ENCODE data around the gene A1BG. TPM values are rescaled to one million over a fixed set of nuclear protein-coding genes. Genes with fewer than 3 reads are reported as not detected.

A1BG gene
- total RNA-seq, 1 donor from 2014 or later, result 11.8 TPM

DNA sequence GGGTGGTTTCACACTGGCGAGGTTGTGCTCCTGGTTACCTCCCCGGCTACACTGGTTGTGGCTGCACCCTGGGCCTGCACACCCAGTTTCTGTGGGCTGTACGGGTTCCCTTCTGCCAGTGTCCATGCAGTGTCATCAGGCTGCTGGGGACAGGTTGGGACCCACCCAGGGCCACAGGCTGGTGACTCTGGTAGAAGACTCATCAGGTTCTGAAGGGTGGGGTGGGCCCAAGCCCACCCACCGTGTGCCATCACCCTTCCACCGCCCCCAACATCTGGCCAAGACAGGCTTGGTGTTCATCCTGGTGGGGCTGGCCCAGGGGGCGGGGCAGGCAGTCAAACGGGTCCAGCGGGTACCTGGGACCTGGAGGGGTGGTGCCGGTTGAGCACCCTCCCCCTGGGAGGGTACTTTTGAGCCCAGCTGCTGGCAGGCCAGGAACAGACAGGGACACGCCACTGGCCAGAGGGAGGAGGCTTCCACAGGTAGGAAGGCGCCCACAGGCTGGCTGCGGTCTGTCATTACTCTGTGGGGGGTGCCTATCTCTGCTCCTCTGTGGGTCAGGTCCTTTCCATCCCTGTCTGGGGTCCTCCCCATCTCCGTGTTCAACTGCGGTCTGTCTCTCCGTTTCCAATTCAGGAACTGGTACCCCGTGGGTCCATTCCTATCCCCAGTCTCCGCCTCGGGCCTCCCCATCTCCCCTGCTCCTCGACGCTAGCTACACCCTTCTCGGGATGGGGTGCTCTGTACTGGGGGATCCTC lies 42.1 kb upstream of the A1BG start, which contains the start of gene RNF225:
Gene RNF225 (plus strand): TSS at position 437 of the 759 bp plus-strand sequence. CDS start 434 bp downstream, outside the sequence.
- no peaks in the 10 kb centered on the region for H3K9me3 Mint-ChIP-seq
- H3K4me3 Mint-ChIP-seq (ENCODE audit: low read depth), result no peak within 1 kb of the TSS
- peaks cover 51% of the 10 kb centered on the region for H3K36me3 Mint-ChIP-seq (ENCODE audit: low read depth)
- intact Hi-C loops (cut with micrococcal nuclease), result no loop called here
- no peak for DNase-seq (ENCODE audit: low spot score)
- peaks cover 5% of the 10 kb centered on the region for H3K27me3 Mint-ChIP-seq (ENCODE audit: low read depth)
- H3K4me1 Mint-ChIP-seq (ENCODE audit: low read depth), result peaks cover 2% of the 10 kb centered on the region
- no peak within 1 kb of the TSS for H3K27ac Mint-ChIP-seq

DNA sequence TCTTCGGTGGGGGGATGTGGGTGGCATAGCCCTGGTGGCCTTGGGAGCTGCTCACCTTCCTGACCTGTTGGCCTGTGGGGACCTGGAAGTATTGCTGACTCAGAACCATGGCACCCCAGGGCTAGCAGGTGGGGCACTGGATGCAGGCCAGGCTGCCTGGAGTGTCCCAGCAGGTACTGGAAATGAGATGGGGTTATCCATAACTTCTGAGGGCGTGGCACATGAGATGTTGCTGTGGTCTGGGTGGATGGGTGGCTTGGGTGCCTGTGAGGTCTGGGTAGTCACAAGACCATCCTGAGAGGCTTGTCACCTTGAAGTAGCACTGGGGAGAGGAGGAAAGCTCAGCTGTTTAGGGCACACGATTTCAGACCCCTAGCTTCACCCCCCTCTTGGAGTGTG lies 41.5 kb upstream of the A1BG start:
- peaks cover 5% of the 10 kb centered on the region for H3K27me3 Mint-ChIP-seq (ENCODE audit: low read depth)

DNA sequence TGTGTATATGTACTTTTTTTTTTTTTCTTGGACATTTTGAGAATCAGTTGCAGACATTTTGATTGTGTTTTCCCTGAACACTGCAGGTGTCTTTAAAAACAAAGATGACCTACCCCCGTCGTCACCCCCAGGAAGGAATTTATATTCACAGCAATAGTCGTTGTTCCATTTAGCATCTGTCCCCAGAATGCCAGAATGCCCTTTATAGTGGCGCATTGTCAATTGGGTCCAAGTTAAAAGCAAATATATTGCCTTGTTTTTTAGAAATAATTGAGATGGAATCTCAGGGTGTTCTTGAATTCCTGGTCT lies 40.4 kb upstream of the A1BG start:
- no peaks in the 10 kb centered on the region for H3K9me3 Mint-ChIP-seq
- H3K27ac Mint-ChIP-seq, result no peak overlapping the region
- DNase-seq (ENCODE audit: low spot score), result no peak
- peaks cover 5% of the 10 kb centered on the region for H3K27me3 Mint-ChIP-seq (ENCODE audit: low read depth)
- intact Hi-C loops (cut with micrococcal nuclease), result no loop called here
- no peak overlapping the region for H3K4me3 Mint-ChIP-seq (ENCODE audit: low read depth)
- peaks cover 9% of the 10 kb centered on the region for H3K4me1 Mint-ChIP-seq (ENCODE audit: low read depth)
- peaks cover 64% of the 10 kb centered on the region for H3K36me3 Mint-ChIP-seq (ENCODE audit: low read depth)

More for the DNA sequence above, 41.5 kb upstream of the A1BG start:
- H3K4me1 Mint-ChIP-seq (ENCODE audit: low read depth), result peaks cover 2% of the 10 kb centered on the region
- intact Hi-C loops (cut with micrococcal nuclease), result no loop called here
- no peak for DNase-seq (ENCODE audit: low spot score)
- no peak overlapping the region for H3K27ac Mint-ChIP-seq
- H3K9me3 Mint-ChIP-seq, result no peaks in the 10 kb centered on the region
- peaks cover 55% of the 10 kb centered on the region for H3K36me3 Mint-ChIP-seq (ENCODE audit: low read depth)
- H3K4me3 Mint-ChIP-seq (ENCODE audit: low read depth), result no peak overlapping the region

DNA sequence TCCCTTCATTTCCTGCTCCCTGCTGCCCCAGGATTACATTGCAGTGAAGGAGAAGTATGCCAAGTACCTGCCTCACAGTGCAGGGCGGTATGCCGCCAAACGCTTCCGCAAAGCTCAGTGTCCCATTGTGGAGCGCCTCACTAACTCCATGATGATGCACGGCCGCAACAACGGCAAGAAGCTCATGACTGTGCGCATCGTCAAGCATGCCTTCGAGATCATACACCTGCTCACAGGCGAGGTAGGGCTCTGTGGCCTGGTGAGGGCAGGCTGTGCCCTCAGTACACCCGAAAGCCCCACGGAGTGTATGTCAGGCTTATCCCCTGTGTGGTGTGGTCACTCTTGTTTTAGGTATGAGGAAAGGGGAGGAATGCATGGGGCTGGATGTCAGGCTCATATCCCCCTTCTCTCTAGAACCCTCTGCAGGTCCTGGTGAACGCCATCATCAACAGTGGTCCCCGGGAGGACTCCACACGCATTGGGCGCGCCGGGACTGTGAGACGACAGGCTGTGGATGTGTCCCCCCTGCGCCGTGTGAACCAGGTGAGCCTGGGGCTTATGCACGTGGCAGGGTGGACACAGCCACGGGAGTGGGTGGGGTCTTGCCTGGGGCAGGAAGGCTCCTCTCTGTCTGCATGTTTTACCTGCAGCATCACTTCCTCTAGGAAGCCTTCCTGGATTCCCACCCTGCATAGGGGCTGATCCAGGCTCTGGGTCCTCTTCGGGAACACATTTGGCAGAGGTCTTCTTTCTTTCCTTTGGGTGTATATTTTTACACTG lies 39.8 kb upstream of the A1BG start:
- peak overlapping the region; percentile 26 for H3K27ac Mint-ChIP-seq
- H3K4me3 Mint-ChIP-seq (ENCODE audit: low read depth), result no peak overlapping the region
- peaks cover 69% of the 10 kb centered on the region for H3K36me3 Mint-ChIP-seq (ENCODE audit: low read depth)
- H3K27me3 Mint-ChIP-seq (ENCODE audit: low read depth), result peaks cover 5% of the 10 kb centered on the region
- DNase-seq (ENCODE audit: low spot score), result no peak
- H3K4me1 Mint-ChIP-seq (ENCODE audit: low read depth), result peaks cover 12% of the 10 kb centered on the region
- intact Hi-C loops (cut with micrococcal nuclease), result no loop called here
- no peaks in the 10 kb centered on the region for H3K9me3 Mint-ChIP-seq

DNA sequence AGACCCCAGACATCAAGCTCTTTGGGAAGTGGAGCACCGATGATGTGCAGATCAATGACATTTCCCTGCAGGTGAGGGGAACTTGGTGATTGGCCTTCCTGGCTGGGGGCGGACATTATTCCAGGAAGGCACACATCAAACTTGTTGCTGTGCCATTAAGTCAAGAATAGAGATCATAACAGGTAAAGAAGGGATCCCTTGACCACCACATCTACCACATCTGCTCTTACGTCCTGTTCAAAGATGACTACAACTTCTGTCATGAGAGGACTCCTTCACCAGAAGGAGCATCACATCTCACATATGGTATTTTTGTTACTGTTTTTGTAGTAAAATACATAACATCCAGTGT lies 34.9 kb upstream of the A1BG start:
- H3K36me3 Mint-ChIP-seq (ENCODE audit: low read depth), result peaks cover 50% of the 10 kb centered on the region
- DNase-seq (ENCODE audit: low spot score), result no peak
- H3K4me3 Mint-ChIP-seq (ENCODE audit: low read depth), result peak overlapping the region; percentile 96
- no peaks in the 10 kb centered on the region for H3K27me3 Mint-ChIP-seq (ENCODE audit: low read depth)
- peak overlapping the region; percentile 94 for H3K27ac Mint-ChIP-seq
- peaks cover 22% of the 10 kb centered on the region for H3K4me1 Mint-ChIP-seq (ENCODE audit: low read depth)
- intact Hi-C loops (cut with micrococcal nuclease), result loop anchor here (10.0 kb wide), 1 partner anchor 163 kb away; the partner anchor contains the start of gene ZNF544
- H3K9me3 Mint-ChIP-seq, result no peaks in the 10 kb centered on the region

DNA sequence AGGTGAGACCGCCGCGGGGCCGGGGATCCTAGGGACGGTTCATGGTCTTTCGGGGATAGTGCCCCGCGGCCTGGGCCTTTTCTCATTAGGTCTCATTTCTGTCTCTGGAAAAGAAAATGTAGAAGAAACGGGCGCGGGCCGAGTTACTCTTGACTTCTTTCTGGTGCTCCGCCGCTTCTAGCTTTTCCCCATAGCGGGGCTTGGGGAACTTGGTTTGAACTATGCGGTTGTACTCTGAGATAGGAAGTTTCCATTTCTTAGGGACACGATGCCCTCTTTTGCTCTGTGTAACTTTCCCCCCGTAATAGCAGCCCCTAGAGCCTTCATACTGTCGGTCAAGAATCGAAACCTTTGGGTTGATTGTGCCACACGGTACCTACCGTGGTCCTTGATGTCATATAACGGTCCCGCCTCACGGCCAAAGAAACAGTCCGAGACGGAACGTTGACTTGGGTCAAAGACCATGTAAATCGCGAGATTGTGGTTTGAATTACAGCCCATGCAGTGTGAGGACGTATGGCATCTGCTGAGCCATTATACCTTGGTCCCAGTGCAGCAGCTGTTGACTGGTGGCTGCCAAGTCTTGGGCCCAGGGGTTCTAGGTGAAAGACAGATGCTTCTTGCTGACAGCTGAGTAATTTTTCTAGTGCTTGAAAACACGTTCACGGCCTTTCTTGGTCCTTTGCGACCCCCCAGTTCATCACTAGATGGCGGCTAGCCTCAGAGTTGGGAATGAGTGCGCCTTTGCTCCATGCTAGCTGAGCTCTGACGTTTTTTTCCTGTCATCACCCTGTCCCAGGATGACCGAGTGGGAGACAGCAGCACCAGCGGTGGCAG lies 34.3 kb upstream of the A1BG start:
- H3K36me3 Mint-ChIP-seq (ENCODE audit: low read depth), result peaks cover 45% of the 10 kb centered on the region
- intact Hi-C loops (cut with micrococcal nuclease), result loop anchor here (1.0 to 10.0 kb wide), 5 partner anchors 21 to 205 kb away; partner anchors contain the start of genes ZBTB45, ZNF274, ZNF324B and ZNF544
- no peaks in the 10 kb centered on the region for H3K27me3 Mint-ChIP-seq (ENCODE audit: low read depth)
- H3K27ac Mint-ChIP-seq, result peak overlapping the region; percentile 94
- peak overlapping the region; percentile 96 for H3K4me3 Mint-ChIP-seq (ENCODE audit: low read depth)
- H3K9me3 Mint-ChIP-seq, result no peaks in the 10 kb centered on the region
- no peak for DNase-seq (ENCODE audit: low spot score)
- H3K4me1 Mint-ChIP-seq (ENCODE audit: low read depth), result peaks cover 24% of the 10 kb centered on the region

DNA sequence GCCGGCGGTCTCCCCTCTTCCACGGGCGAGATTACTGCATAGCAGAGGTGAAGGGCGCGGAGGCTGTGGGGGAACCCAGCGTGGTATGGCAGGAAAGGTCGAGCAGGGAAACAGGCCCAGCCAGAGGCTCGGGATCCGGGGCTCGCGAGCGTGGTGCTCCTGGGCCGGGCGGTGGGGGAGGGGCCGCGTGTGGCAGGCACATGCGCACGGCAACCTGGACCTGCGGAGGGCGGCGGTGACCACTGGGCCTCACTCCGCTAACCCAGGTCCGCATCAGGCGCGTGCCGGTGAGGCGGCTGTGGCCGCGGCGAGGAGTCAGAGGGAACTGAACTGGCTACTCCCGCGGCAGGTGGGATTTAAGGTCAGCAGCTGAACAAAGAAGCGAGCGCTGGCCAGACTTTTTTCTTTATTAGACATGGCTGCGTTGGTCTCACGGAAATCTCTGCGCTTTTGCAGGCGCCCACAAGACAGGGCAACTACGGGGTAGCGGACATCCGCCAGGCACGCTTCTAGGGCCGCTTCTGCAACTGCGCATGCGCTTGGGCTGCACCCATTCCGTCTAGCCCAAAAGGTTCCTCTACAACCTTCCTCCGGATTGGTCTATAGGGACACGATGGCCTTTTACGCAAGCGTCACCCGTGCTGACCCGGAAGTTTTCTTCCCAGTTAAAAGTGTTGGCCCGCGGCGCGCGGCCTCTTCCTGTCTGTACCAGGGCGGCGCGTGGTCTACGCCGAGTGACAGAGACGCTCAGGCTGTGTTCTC lies 33.5 kb upstream of the A1BG start, which contains the start of gene RPS5:
Gene RPS5 (plus strand): TSS at position 694 of the 762 bp plus-strand sequence. CDS start 869 bp downstream, outside the sequence.
- no peaks in the 10 kb centered on the region for H3K9me3 Mint-ChIP-seq
- peaks cover 29% of the 10 kb centered on the region for H3K4me1 Mint-ChIP-seq (ENCODE audit: low read depth)
- peak within 1 kb of the TSS; percentile 94 for H3K27ac Mint-ChIP-seq
- intact Hi-C loops (cut with micrococcal nuclease), result loop anchor here (1.0 to 10.0 kb wide), 5 partner anchors 22 to 204 kb away; partner anchors contain the start of genes ZBTB45, ZNF274, ZNF324B and ZNF544
- H3K27me3 Mint-ChIP-seq (ENCODE audit: low read depth), result no peaks in the 10 kb centered on the region
- peak within 1 kb of the TSS; percentile 96 for H3K4me3 Mint-ChIP-seq (ENCODE audit: low read depth)
- H3K36me3 Mint-ChIP-seq (ENCODE audit: low read depth), result peaks cover 42% of the 10 kb centered on the region
- peak; percentile 96 for DNase-seq (ENCODE audit: low spot score)

DNA sequence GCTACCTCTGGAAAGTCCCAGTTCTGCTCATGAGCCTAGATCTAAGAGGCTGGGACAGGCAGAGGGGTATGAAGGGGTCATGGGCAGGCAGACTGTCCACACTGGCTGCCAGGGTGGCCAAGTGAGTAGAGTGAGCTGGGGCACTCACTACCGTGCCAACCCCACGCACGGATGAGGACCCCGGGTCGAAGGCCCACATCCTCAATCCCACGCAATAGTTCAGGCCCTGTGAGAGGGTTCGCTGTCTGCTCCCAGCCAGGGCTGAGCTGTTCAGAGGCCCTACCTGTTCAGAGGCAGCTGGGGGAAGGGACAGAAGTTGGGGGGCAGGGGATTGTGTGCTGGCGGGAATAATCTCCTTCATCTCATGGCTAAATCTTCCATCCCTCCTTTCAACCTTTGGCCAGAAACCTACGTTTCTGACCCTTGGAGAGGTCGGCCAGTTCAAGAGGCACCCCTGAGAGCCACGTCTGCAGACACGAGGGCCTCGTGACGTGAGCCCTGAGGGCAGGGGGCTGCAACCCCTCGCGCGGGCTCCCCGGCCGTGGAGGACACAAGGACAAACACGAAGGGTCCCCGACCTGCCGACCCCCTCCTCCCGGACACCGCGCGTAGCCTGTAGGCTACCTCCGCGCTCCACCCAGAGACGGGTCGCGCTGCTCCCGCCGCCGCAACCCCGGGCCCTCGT lies 32.7 kb upstream of the A1BG start:
- intact Hi-C loops (cut with micrococcal nuclease), result loop anchor here (2.0 to 10.0 kb wide), 3 partner anchors 133 to 203 kb away; partner anchors contain the start of genes ZBTB45, ZNF274 and ZNF544
- Mint-ChIP-seq H3K27me3 (ENCODE audit: low read depth) (no peaks in the 10 kb centered on the region), H3K9me3 (no peaks in the 10 kb centered on the region), H3K4me1 (ENCODE audit: low read depth) (peaks cover 30% of the 10 kb centered on the region), H3K4me3 (ENCODE audit: low read depth) (peak overlapping the region; percentile 96), H3K27ac (peak overlapping the region; percentile 94), H3K36me3 (ENCODE audit: low read depth) (peaks cover 36% of the 10 kb centered on the region)
- no peak for DNase-seq (ENCODE audit: low spot score)

DNA sequence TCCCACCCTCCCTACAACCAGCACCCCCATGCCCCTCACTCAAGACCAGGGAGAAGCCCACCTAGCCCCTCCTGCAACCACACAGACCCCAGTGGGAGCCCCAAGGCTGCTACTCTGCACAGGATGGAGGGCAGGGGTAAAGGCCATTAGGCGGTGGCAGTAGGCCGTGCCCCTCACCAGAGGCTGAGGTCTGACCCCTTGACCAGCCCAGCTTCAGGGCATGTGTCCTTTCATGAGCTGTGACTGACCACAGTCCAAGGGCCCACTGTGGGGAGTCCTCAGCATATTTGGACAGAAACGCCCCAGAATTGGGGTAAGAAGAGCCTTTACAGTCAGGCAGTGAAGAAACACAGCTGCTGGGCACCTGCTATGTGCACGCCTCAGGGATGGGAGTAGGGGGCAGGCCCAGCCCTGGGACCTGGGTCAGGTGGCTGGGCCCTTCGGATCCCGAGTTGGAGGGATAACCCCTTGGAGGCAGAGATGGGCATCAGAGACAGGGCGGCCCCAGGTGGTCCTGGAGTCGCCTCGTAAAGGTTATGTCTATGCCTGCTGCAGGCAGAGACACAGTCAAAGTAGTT lies 32.1 kb upstream of the A1BG start:
- Mint-ChIP-seq H3K27ac (peak overlapping the region; percentile 94), H3K36me3 (ENCODE audit: low read depth) (peaks cover 30% of the 10 kb centered on the region), H3K27me3 (ENCODE audit: low read depth) (no peaks in the 10 kb centered on the region), H3K4me1 (ENCODE audit: low read depth) (peaks cover 30% of the 10 kb centered on the region), H3K9me3 (no peaks in the 10 kb centered on the region), H3K4me3 (ENCODE audit: low read depth) (peak overlapping the region; percentile 96)
- DNase-seq (ENCODE audit: low spot score), result no peak
- intact Hi-C loops (cut with micrococcal nuclease), result loop anchor here (10.0 kb wide), 1 partner anchor 161 kb away; the partner anchor contains the start of gene ZNF544

DNA sequence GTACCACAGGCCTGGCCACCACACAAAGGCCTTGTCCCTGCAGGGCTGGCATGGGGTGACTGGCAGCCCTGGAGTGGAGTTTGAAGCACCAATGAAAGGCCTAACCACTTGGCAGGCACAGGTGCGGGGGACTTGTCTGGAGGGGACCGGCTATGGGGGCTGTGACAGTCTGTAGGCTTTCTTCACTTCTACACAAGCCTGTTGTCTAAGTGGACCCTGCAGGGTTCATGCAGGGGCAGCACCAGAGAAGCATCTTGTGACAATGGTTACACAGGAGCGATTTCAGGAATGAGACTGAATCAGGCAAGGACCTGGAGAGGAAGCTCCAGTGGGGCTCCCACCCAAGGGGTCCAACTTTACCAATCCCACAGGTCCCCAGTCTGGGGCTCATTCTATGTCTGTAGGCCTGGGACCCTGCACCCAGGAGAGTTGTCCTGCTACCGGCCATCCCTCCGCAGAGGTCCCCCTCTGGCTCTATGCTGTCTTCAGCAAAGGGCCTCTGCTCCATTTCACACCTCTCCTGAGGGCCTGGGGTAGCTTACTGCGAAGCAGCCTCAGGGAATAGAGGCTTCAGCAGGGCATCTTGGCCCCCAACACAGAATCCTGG lies 29.8 kb upstream of the A1BG start:
- Mint-ChIP-seq H3K36me3 (ENCODE audit: low read depth) (peaks cover 11% of the 10 kb centered on the region), H3K9me3 (no peaks in the 10 kb centered on the region), H3K27ac (peak overlapping the region; percentile 46), H3K4me1 (ENCODE audit: low read depth) (peaks cover 28% of the 10 kb centered on the region), H3K27me3 (ENCODE audit: low read depth) (no peaks in the 10 kb centered on the region), H3K4me3 (ENCODE audit: low read depth) (peak overlapping the region; percentile 58)
- intact Hi-C loops (cut with micrococcal nuclease), result loop anchor here (10.0 kb wide), 1 partner anchor 158 kb away; the partner anchor contains the start of gene ZNF544
- no peak for DNase-seq (ENCODE audit: low spot score)

Data from activated T-helper 2 cell treated with anti-CD3 and anti-CD28 coated beads, Interferon-gamma antibody, Interleukin-2, Interleukin-4, amounts not matched to agents 10 μg/mL and 5 μg/mL and 100 μg/mL, durations not matched to agents 14 hours and 24 hours and 36 hours (primary cell).